Measurements from ENCODE around the gene RFT1.

The RFT1 gene

DNA sequence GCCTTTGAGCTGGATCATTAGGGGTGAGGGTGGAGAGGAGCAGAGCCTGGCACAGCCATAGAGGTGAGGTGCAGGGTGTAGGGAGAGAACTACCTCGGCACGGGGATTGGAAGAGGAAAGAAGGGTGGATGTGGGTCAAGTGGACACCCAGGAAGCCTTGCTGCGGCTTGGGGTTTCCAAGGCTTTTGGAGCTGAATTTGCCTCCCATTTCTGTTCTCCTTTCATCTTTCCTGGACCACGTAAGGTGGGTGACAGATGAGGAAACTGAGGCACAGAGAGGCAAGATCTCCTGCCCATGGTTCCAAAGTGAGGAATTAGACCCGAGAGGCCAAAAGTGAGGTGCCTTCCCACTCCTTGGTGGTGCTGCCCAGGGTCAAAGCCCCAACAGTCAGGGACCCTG lies 48.9 kb downstream of the RFT1 start:
- Histone ChIP-seq H3K9ac (ENCODE audit: low read length in 5 of 5) (no peak overlapping the region), H3K27me3 (ENCODE audit: control insufficient read depth in 5 of 5, insufficient read depth in 4 of 5, low read length in 5 of 5) (no peaks in the 10 kb centered on the region)

DNA sequence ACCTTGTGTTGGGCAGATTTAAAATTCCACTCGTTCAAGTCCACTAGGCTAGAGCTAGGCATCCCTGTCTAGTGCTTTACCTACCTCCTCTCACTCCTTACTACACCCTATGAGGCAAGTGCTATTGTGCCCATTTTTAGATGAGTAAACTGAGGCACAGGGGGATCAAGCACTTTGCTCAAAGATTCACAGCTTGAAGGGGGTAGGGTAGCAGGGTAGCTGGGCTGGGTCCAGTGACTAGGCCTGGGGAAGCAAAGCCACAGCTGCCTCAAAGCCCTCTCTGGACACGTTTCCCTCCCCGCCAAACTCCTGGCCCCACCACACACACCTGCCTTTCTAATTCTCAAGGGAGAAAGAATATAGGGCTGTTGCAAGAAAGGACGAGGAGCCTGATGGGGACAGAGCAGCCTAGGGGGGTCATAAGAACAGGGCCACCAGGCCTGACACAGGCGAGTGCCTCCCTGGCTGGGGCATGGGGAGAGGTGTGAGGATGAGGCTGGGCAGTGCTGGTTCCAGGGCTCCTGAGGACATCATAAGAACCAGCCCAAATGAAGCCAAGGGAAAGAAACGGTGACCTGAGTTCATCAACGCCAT lies 49.5 kb downstream of the RFT1 start:
- Histone ChIP-seq H3K9me3 (ENCODE audit: control insufficient read depth in 5 of 5, low read length in 5 of 5) (no peaks in the 10 kb centered on the region), H3K9ac (ENCODE audit: low read length in 5 of 5) (no peak overlapping the region), H3K36me3 (ENCODE audit: control insufficient read depth in 5 of 5, insufficient read depth in 5 of 5, low read length in 5 of 5) (peaks cover 0 to 14% (median 4%) of the 10 kb centered on the region in 5 donors), H3K27me3 (ENCODE audit: control insufficient read depth in 5 of 5, insufficient read depth in 4 of 5, low read length in 5 of 5) (no peaks in the 10 kb centered on the region), H3K4me1 (ENCODE audit: control insufficient read depth in 5 of 5, insufficient read depth in 5 of 5, low read length in 5 of 5) (peaks cover 0 to 9% (median 4%) of the 10 kb centered on the region in 5 donors), H3K4me3 (ENCODE audit: low read depth in 1 of 5, low read length in 5 of 5) (no peak overlapping the region), H3K27ac (ENCODE audit: low read depth, low read length) (no peak overlapping the region)

More for the DNA sequence above, 48.9 kb downstream of the RFT1 start:
- Histone ChIP-seq H3K36me3 (ENCODE audit: control insufficient read depth in 5 of 5, insufficient read depth in 5 of 5, low read length in 5 of 5) (peaks cover 0 to 15% (median 4%) of the 10 kb centered on the region in 5 donors), H3K4me1 (ENCODE audit: control insufficient read depth in 5 of 5, insufficient read depth in 5 of 5, low read length in 5 of 5) (peaks cover 0 to 9% (median 4%) of the 10 kb centered on the region in 5 donors), H3K27ac (ENCODE audit: low read depth, low read length) (no peak overlapping the region), H3K9me3 (ENCODE audit: control insufficient read depth in 5 of 5, low read length in 5 of 5) (no peaks in the 10 kb centered on the region), H3K4me3 (ENCODE audit: low read depth in 1 of 5, low read length in 5 of 5) (no peak overlapping the region)

DNA sequence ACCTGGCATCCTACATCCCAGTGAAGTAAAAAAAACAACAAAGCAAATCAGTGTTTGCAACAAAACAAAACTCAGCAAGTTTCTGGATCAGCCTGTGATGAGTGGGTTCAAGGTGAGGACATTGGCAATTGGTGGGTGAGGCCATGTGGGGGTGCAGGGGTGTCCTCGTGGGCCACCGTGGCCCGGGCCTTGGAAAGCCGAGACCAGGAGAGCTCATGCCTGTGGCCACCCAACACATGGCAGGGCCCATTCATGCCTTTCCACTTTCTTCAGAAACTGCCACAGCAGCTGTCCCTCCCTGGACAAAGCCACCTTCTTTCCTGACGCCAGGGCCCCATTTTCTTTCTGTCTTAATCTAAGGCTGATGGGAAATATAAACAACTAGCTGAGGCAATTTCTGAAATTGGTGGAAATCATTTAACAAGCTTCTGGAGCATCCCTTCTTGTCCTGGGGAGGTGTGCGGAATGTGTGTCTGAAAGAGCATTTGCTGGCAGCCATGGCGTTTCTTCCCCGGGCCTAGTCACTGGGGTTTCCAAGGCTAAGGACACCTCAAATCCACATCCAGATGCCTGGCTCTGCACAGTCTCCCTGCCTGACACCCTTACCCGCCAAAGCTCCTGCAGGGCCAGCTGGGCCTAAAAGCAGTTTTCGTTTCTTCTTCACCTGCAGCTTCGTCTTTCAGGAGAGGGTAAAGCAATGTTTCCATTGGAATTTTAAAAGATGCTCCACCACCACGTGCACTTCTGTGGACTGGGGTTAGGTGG lies 50.3 kb downstream of the RFT1 start:
- no peak overlapping the region for H3K9ac ChIP-seq (ENCODE audit: low read length in 5 of 5)
- no peaks in the 10 kb centered on the region for H3K9me3 ChIP-seq (ENCODE audit: control insufficient read depth in 5 of 5, low read length in 5 of 5)
- no peak overlapping the region for H3K27ac ChIP-seq (ENCODE audit: low read depth, low read length)
- H3K27me3 ChIP-seq (ENCODE audit: control insufficient read depth in 5 of 5, insufficient read depth in 4 of 5, low read length in 5 of 5), result no peaks in the 10 kb centered on the region
- H3K4me3 ChIP-seq (ENCODE audit: low read depth in 1 of 5, low read length in 5 of 5), result no peak overlapping the region
- H3K36me3 ChIP-seq (ENCODE audit: control insufficient read depth in 5 of 5, insufficient read depth in 5 of 5, low read length in 5 of 5), result peaks cover 0 to 10% (median 4%) of the 10 kb centered on the region in 5 donors
- H3K4me1 ChIP-seq (ENCODE audit: control insufficient read depth in 5 of 5, insufficient read depth in 5 of 5, low read length in 5 of 5), result peaks cover 0 to 9% (median 4%) of the 10 kb centered on the region in 5 donors

DNA sequence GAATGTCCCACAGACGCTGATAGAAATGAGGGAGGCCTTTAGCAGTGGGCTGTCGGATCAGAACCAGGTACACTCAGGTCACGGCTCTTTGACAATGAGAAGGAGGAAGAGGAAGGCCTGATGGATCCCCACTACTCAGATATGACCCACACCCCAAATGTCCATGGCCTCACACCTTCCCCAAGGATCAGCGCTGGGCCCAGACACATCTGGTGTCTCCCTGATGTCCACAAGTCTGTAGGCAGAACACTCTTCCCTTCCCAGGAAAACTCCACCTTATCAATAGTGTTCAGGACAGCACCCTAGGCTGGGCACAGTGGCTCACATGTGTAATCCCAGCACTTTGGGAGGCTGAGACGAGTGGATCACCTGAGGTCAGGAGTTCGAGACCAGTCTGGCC lies 51.1 kb downstream of the RFT1 start:
- H3K27me3 ChIP-seq (ENCODE audit: control insufficient read depth in 5 of 5, insufficient read depth in 4 of 5, low read length in 5 of 5), result no peaks in the 10 kb centered on the region
- H3K9ac ChIP-seq (ENCODE audit: low read length in 5 of 5), result no peak overlapping the region
- H3K36me3 ChIP-seq (ENCODE audit: control insufficient read depth in 5 of 5, insufficient read depth in 5 of 5, low read length in 5 of 5), result peaks cover 0 to 10% (median 4%) of the 10 kb centered on the region in 5 donors
- H3K27ac ChIP-seq (ENCODE audit: low read depth, low read length), result no peak overlapping the region
- no peak overlapping the region for H3K4me3 ChIP-seq (ENCODE audit: low read depth in 1 of 5, low read length in 5 of 5)
- peaks cover 0 to 9% (median 4%) of the 10 kb centered on the region in 5 donors for H3K4me1 ChIP-seq (ENCODE audit: control insufficient read depth in 5 of 5, insufficient read depth in 5 of 5, low read length in 5 of 5)
- no peaks in the 10 kb centered on the region for H3K9me3 ChIP-seq (ENCODE audit: control insufficient read depth in 5 of 5, low read length in 5 of 5)

DNA sequence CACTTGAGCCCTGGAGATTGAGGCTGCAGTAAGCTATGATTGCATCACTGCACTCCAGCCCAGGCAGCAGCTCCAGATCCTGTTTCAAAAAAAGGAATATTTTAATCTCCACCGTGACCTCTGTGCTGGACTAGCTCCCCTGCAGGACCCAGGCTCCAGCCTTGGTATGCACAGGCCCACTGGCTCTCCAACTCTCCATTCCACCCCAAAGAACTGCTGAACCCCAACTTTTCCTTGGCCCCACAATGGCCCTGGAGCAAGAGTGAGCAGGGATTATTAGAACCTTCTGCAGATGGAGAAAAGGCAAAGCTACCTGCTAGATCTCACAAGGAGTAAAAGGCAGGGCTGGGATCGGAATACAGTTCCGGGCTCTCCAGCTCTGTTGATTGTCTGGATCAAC lies 51.6 kb downstream of the RFT1 start:
- Histone ChIP-seq H3K9ac (ENCODE audit: low read length in 5 of 5) (no peak overlapping the region), H3K27me3 (ENCODE audit: control insufficient read depth in 5 of 5, insufficient read depth in 4 of 5, low read length in 5 of 5) (no peaks in the 10 kb centered on the region), H3K36me3 (ENCODE audit: control insufficient read depth in 5 of 5, insufficient read depth in 5 of 5, low read length in 5 of 5) (peaks cover 0 to 10% (median 0%) of the 10 kb centered on the region in 5 donors), H3K9me3 (ENCODE audit: control insufficient read depth in 5 of 5, low read length in 5 of 5) (no peaks in the 10 kb centered on the region), H3K4me1 (ENCODE audit: control insufficient read depth in 5 of 5, insufficient read depth in 5 of 5, low read length in 5 of 5) (peaks cover 0 to 7% (median 3%) of the 10 kb centered on the region in 5 donors), H3K27ac (ENCODE audit: low read depth, low read length) (no peak overlapping the region), H3K4me3 (ENCODE audit: low read depth in 1 of 5, low read length in 5 of 5) (no peak overlapping the region)

DNA sequence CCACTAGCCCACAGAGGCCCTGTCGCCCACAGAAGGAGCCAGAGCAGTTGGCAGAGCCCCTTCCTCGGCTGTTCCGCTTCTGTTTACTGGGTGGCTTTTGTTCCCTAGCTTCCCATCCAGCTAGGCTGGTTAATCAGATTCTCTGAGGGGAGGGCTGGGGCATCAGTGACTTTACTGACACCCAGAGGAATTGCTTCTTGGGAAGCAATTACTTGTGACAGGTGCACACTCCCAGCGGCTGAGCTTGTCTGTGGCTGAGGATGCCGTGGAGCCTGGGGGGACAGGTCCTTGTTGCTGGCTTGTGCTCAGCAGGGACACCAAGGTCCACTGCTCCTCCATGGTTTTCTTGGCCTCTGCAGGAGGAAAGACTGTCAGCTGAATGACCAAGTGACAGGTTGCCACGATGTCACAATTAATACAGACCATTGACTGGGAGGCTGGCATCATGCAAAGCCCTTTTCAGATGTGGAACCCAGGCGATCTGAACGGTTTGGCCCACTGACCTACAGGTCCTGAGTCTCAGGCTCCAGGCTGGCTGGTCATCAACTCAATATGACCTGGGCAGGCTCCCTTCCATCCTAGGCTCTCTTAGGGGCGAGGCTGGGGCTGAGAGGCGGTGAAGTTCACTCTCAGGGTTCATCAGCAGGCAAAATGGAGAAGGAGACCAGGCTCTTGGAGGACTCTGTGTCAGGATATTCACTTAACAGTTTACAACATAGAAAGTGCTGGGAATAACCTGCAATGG lies 52.6 kb downstream of the RFT1 start:
- Histone ChIP-seq H3K4me3 (ENCODE audit: low read depth in 1 of 5, low read length in 5 of 5) (no peak overlapping the region), H3K27ac (ENCODE audit: low read depth, low read length) (no peak overlapping the region), H3K9me3 (ENCODE audit: control insufficient read depth in 5 of 5, low read length in 5 of 5) (no peaks in the 10 kb centered on the region), H3K9ac (ENCODE audit: low read length in 5 of 5) (no peak overlapping the region), H3K36me3 (ENCODE audit: control insufficient read depth in 5 of 5, insufficient read depth in 5 of 5, low read length in 5 of 5) (peaks cover 0 to 10% (median 0%) of the 10 kb centered on the region in 5 donors), H3K27me3 (ENCODE audit: control insufficient read depth in 5 of 5, insufficient read depth in 4 of 5, low read length in 5 of 5) (no peaks in the 10 kb centered on the region), H3K4me1 (ENCODE audit: control insufficient read depth in 5 of 5, insufficient read depth in 5 of 5, low read length in 5 of 5) (peaks cover 0 to 14% (median 12%) of the 10 kb centered on the region in 5 donors)

DNA sequence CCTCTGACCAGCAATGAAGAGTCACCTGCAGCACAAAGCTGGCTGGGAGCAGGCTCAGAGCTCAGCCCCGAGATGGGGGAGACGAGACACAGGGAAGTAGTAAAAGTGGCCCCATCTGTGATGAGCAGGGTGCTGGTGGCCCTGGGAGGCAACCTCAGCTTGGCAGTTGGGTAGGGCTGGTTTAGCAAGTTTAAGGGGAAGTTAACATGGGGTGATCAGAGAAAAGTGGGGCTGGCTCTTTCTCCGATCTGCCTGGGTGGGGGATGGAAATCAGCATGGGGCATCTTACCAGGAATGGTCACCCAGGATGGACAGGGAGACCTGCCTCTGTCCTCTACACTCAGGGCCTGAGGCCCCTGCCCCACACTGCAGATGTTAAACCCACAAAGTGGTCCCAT lies 54.5 kb downstream of the RFT1 start:
- no peak overlapping the region for H3K27ac ChIP-seq (ENCODE audit: low read depth, low read length)

DNA sequence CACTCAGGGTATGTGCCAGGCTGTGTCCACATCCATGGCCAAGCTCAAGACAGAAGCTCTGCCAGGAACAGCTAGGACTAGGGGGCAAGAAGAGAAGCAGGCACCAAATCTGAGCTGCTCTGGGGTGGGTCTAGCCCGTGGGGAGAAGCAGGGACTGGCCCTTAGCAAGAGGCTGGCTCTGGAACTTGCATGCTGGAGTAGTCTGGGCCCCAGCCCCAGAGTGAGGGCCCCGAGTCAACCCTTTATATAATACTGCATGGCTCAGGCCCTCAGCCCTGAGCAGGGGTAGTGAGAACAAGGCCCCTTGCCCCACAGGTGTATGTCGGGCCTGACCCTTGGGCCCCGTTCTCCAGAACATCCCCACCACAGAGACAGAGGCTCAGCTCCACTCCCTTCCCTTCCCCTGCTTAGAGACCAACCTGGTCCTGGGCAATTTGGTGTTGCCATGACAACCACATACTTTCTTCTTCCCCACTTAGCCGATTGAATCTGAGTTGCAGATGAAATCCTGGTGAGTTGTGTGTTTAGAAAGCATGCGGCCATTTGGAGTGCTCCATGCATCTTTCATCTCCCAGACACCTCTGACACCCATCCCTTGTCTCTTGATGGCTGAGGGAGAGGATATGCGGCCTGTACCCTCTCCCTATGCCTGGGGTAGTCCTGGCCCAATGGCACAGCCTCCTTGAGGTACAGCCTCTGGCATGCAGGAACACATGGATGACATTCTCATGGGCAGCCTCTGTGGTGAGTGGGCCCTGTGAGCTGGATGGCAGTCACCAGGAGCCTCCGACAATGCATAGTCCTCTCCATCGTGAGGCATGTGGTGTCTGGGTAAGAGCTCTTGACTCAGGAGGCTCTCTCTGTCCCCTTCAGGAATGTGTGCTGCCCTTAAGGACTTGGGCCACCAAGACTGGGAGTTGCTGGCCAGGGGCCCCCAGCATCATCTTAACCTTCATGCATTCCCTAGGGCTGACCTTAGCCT lies 55.2 kb downstream of the RFT1 start:
- H3K36me3 ChIP-seq (ENCODE audit: control insufficient read depth in 5 of 5, insufficient read depth in 5 of 5, low read length in 5 of 5), result peaks cover 0 to 10% (median 0%) of the 10 kb centered on the region in 5 donors
- no peaks in the 10 kb centered on the region for H3K27me3 ChIP-seq (ENCODE audit: control insufficient read depth in 5 of 5, insufficient read depth in 4 of 5, low read length in 5 of 5)
- no peaks in the 10 kb centered on the region for H3K9me3 ChIP-seq (ENCODE audit: control insufficient read depth in 5 of 5, low read length in 5 of 5)
- H3K9ac ChIP-seq (ENCODE audit: low read length in 5 of 5), result no peak overlapping the region
- peaks cover 3 to 22% (median 19%) of the 10 kb centered on the region in 5 donors for H3K4me1 ChIP-seq (ENCODE audit: control insufficient read depth in 5 of 5, insufficient read depth in 5 of 5, low read length in 5 of 5)
- H3K27ac ChIP-seq (ENCODE audit: low read depth, low read length), result no peak overlapping the region
- H3K4me3 ChIP-seq (ENCODE audit: low read depth in 1 of 5, low read length in 5 of 5), result no peak overlapping the region

More for the DNA sequence above, 54.5 kb downstream of the RFT1 start:
- Histone ChIP-seq H3K4me1 (ENCODE audit: control insufficient read depth in 5 of 5, insufficient read depth in 5 of 5, low read length in 5 of 5) (peaks cover 3 to 22% (median 19%) of the 10 kb centered on the region in 5 donors), H3K9me3 (ENCODE audit: control insufficient read depth in 5 of 5, low read length in 5 of 5) (no peaks in the 10 kb centered on the region), H3K9ac (ENCODE audit: low read length in 5 of 5) (no peak overlapping the region), H3K4me3 (ENCODE audit: low read depth in 1 of 5, low read length in 5 of 5) (no peak overlapping the region), H3K36me3 (ENCODE audit: control insufficient read depth in 5 of 5, insufficient read depth in 5 of 5, low read length in 5 of 5) (peaks cover 0 to 10% (median 0%) of the 10 kb centered on the region in 5 donors), H3K27me3 (ENCODE audit: control insufficient read depth in 5 of 5, insufficient read depth in 4 of 5, low read length in 5 of 5) (no peaks in the 10 kb centered on the region)

DNA sequence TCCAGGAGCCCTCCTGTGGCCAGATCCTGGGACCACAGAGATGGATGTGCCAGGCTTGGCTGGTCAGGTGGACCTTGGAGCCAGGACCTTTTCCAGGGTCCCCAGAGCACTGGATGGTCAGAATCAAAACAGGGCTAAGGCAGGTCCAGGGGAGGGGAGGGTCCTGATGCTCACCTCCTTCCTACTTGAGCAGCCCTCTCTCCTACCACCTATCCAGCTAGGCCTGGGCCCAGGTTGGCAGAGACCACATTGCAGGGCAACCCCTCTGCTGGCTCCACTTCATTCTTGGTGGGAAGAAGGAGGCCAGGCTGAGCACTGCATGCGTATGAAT lies 55.9 kb downstream of the RFT1 start:
- Histone ChIP-seq H3K9me3 (ENCODE audit: control insufficient read depth in 5 of 5, low read length in 5 of 5) (no peaks in the 10 kb centered on the region), H3K4me3 (ENCODE audit: low read depth in 1 of 5, low read length in 5 of 5) (no peak overlapping the region), H3K27me3 (ENCODE audit: control insufficient read depth in 5 of 5, insufficient read depth in 4 of 5, low read length in 5 of 5) (peaks cover 0 to 2% (median 0%) of the 10 kb centered on the region in 5 donors), H3K4me1 (ENCODE audit: control insufficient read depth in 5 of 5, insufficient read depth in 5 of 5, low read length in 5 of 5) (peaks cover 3 to 22% (median 19%) of the 10 kb centered on the region in 5 donors), H3K9ac (ENCODE audit: low read length in 5 of 5) (no peak overlapping the region), H3K27ac (ENCODE audit: low read depth, low read length) (no peak overlapping the region), H3K36me3 (ENCODE audit: control insufficient read depth in 5 of 5, insufficient read depth in 5 of 5, low read length in 5 of 5) (peaks cover 0 to 10% (median 0%) of the 10 kb centered on the region in 5 donors)
